HG02642 (cell line): ENCODE results near the gene KLRF1.
A peak's percentile ranks its signal among the peaks of the same experiment; 100 is the strongest.

Experiments used
- ATAC-seq: cut with Tn5 transposase; IDR thresholded peaks from one replicate; pipeline ENCODE4 v1.9.1; 2021; ENCODE audit warnings: mild to moderate bottlenecking; ENCODE audit not compliant: unreplicated experiment, poor library complexity

The KLRF1 gene, protein sequence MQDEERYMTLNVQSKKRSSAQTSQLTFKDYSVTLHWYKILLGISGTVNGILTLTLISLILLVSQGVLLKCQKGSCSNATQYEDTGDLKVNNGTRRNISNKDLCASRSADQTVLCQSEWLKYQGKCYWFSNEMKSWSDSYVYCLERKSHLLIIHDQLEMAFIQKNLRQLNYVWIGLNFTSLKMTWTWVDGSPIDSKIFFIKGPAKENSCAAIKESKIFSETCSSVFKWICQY

DNA sequence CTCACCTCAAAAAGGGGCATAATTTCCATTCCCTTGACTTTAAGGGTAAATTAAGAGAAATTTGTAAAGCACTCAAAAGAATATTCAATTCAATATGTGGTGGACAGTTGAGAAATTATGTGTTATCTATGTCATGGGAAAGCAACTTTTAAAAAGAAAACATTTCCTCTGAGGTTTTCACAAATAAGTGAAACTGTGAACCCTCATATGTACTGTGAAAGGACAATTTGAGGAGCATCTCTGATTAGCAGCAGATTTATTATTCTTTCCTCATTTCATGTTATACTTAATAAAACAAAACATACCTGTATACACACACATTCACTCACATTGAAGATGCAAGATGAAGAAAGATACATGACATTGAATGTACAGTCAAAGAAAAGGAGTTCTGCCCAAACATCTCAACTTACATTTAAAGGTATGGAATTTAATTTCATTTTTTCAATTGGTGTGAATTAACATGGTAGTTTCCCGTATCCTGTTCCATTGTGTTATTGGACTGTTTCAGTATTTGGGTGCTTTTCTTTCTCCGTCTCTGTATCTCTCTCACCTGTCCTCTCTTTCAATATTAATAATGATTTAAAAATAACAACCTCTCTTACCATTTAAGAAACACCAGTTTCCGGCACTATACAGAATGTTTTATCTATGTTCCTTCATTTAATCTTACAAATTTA is at the start of gene KLRF1:
TSS of gene KLRF1 (plus strand) at position 273 of the 680 bp plus-strand sequence. CDS start at position 337, 64 bp downstream.
- ATAC-seq: no peak

DNA sequence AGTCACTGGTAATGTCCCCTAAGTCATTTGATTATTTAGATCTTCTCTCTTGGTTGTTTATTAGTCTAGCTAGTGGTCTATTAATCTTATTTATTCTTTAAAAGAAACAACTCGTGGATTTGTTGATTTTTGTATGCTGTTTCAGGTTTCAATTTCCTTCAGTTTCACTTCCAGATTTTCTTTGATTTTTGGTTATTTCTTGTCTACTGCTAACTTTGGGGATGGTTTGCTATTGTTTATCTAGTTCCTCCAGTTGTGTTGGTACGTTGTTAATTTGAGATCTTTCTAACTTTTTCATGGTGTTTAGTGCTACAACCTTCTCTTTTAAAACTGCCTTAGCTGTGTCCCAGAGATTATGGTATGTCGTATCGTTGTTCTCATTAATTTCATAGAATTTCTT is 48.1 kb upstream of the KLRF1 start:
- no peak for ATAC-seq

DNA sequence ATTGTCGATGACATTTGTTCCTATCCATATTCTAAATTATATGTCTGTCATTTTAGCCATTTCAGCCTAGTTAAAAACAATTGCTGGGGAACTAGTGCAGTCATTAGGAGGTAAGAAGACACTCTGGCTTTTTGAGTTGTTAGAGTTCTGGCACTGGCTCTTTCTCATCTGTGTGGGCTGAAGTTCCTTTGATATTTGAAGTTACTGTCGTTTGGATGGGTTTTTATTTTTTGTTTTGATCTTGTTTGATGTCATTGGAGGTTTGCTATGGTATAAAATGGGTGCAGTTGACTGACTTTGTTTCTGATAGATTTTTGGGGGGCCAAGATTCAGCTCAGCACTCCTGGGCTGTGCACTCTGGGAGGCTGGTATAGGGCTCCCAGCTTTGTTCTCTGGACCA is 45.9 kb upstream of the KLRF1 start:
- no peak for ATAC-seq

DNA sequence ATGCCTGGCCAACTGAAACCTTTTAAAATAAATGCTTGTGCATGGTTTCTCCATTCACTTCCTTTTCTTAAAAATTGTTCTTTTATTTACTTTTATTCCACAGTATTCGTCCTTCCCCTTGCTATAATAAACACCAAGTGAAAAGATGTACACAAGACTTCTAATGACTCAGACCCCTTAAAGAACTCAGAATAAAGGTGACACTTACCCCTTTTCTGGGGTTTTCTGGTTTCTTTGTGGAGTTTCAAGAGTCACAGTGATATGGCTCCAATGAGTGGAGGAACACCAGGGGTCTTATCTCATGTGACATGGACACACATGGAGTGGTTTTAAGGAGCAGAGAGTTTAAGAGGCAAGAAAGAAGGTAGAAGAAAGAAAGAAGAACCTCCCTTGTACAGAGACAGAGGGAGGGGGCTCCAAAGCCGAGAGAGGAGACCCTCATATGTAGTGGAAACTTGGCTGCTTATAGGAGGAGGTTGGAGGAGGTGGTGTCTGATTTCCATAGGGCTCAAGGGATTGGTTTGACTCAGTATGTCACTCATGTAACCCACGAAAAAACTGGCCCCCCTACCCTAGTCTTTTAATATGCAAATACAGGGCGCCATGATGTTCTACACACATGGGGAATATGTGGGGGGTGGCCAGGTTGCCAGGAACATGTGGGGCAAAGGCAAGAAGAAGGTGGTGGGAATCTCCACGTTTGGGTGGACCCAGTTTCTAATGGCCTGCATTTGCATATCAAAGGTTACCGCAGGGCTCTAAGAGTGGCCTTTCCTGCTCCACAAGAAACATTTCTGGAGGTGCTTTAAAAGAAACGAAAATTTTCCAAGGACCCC is 44.5 kb upstream of the KLRF1 start:
- no peak for ATAC-seq

DNA sequence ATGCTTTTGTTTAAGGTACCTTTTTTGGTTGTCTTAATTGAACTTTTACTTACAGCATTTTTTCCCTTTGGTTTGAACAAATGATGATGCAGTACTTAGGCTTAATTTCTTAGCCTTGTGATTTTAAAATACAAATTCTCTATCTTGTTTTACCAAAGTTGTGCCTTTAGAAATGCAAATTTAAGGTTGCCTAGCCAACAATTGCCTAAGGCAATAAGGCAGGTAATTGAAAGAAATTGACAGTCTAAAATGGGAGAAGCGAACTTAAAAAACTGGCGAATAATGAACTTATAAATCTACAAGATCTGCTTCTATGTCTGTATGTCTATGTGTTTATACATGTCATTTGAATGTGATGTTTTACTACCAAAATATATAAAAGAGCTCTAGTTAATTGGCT is 43.0 kb upstream of the KLRF1 start:
- no peak for ATAC-seq

DNA sequence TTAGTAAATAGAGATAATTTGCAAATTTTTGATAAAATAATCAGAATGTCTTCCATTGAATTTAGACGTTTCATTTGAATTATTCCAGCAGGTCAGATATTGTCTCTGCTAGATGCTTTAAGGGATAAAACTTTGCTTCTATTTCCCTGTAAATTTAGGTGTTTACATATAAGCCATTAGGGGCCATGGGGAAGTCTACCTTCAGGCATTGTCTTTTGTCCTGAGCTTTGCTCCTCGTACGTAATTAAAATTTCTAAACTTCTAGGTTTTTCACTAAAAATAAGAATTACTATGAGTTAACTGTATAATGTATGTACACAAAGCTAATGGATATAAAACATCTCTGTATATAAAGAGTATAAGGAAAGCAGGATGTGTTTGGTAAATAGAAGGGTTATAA is 42.5 kb upstream of the KLRF1 start:
- ATAC-seq: no peak

DNA sequence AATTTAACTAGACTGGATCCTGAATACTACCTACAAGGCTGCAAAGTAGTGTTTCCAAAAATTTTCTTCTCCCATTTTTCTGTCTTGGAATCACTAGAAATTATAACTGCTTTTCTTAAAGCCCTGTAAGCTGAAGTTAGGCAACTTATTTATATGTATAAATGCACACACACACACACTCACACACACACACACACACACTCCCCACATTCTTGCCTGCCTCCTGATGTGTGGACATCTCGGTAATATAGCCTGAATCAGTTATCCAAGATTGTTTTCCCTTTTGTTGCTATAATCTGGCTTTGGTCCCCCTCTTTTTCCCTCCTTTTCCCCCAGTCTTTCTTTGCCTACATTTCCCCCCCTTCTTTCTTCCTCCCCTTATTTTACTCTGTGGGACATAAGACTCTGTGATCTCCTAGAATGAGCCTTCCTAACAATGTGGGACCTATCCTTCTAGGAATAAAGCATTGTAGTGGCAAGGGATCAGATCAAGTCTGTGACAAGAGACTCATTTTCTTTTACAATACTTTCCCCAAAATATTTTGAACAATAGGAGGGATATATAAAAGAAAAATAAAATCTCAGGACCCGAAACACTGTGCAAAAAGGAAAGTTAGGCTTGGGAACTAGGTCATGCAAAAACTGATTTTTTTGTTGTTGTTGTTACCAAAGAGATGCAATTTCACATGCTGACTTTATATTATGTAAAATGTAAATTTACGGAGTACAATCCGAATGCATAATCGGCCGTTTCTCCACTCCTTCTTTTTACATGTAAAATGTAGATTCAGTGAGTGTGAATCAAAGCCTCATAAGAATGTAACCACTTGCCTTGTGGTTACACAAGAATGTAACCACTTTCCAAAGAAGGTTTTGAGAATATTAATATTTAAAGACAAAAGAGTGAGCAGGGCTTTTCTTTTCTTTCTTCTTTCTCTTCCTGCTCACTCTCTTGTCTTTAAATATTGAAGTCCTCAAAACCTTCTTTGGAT is 40.3 kb upstream of the KLRF1 start:
- ATAC-seq: no peak

DNA sequence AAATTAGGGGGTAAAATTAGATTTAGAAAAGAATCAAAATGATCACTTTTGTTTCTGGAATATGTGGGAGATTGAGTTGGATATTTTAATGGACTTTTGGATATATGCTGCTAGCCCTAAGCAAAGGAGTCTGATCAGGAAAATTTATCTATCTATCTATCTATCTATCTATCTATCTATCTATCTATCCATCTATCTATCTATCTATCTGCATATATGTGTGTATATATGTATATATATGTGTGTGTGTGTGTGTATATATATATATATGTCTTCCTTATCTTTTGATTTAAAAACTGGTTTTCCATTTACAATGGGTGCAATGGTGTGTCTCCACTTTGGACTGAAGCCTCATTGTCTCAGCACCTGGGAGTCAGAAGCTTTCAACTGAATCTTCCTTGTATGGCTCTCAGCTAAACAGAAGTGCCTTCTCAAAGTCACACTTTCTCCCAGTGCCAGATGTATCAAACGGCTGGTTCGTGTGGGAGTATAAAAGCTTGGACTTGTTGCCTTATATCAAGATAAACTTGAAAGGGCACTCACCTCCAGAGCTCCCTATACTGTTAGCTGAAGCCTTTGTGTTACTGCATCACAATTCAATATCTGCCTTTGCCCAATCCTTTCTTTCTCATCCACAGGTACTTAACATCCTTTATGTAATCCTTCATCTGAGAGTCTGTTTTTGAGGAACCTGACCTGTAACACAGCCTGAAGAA is 34.9 kb upstream of the KLRF1 start:
- no peak for ATAC-seq

DNA sequence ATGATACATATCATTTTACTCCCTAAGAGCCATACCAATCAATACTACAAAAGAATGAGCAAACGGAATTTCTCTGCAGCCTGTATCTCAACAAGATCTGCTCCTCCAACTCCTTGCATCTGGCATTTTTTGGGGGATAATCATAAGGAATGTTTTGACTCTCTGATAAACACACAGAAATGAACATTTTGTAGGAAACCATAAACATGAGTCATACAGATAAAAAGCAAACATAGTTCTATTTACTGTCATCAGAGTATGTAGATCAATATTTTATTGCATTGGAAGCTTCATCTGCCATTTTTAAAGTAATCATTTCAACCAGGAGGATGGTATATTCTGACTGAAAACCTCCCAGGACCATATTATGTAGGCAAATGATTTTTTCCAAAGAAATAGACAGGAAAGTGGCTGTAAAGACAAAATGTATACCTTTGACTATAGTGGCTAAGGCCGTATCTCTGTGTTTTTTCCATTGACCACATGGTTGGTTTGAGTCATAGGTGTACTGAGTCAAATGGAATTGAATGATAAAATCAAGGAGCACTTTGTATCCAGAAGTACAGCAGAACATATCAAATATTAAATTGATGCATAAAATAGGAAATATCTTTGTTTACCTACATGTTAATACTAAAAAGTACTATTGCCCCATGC is 34.2 kb upstream of the KLRF1 start:
- no peak for ATAC-seq

DNA sequence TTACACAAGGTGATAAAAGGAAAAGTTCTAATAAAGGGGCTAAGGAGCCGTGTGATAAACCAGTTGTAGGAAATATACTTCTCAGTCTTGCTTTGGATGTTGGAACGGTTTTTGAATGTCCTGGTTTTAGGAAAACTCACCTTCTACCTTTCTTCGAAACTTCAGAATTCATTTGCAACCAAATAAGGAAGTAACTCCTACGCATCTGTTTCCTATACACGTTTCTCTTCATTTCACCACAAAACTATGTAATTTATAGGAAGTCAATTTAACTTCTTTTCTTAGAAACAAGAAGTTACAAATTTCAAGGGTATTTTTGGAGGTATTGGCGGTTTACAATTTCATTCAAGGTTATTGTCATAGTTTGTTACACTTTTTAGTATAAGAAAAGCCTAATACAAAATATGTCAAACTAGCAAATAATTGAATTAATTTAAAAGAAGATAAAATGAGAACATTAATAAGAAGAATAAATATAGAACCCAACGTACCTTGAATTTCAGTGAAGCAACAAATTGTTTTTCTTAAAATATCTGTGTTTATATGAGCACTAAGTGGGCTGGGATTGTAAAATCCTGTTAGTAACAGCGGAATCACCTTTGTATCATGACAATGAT is 33.4 kb upstream of the KLRF1 start:
- no peak for ATAC-seq

DNA sequence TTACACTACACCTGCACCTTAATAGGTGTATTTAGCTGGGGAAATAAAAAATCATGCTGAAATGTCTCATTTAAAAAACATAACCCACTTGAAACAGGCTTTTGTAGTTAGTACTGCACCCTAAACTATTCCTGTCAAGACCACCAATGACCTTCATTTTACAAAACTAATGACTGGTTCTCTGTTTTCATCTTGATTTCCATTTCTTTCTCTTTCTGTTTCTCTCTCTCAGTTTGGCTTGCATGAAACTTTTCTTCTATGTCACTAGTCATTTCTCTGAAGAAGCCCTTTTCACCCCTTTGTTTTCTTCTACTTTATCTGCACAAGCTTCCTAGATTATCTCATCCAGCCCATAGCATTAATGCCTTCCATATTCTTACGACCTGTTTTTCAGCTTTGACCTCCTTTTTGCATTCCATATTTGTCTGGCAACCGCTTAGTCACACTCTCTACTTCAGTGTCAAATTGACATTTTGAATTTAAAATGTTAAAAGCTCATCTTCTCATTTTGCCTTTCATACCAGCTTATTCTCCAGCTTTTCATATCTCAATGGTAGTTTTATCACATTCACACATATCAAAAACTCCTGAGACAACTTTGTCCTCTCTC is 32.7 kb upstream of the KLRF1 start:
- no peak for ATAC-seq

DNA sequence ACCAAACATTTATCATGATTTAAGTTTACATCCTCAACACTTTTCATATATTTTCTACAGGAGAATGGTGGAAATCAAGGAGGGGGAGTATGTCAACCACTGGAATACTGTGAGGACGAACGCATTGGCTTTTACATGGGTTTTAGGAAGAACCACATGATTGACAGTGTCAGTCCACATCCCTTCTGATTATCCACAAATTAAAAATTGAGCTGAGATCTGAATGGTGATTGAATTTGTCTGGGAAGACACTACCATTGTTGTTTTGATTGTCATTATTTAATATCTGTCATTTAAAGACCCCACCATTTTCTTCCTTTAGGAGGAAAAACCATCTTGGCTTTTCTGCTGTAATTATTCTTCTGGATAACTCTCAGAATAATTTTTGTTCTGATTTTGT is 31.3 kb upstream of the KLRF1 start:
- no peak for ATAC-seq

DNA sequence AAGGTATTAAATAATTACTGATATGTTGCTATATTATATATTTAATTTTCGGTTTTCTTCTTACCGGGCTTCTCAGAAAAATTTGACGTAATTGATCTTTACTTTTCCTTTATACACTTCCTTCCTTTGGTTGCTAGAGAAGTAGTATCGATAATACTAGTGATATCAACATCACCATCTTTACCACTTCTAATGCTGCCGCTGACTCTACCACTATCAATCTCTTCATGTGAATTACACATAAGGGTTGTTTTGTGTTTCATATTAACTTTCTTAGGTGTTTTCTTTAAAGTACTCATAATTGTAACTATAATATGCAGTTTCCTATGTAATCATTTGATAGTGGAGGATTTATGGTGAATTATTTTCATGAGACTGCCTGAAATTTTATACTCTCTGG is 30.9 kb upstream of the KLRF1 start:
- ATAC-seq: no peak

DNA sequence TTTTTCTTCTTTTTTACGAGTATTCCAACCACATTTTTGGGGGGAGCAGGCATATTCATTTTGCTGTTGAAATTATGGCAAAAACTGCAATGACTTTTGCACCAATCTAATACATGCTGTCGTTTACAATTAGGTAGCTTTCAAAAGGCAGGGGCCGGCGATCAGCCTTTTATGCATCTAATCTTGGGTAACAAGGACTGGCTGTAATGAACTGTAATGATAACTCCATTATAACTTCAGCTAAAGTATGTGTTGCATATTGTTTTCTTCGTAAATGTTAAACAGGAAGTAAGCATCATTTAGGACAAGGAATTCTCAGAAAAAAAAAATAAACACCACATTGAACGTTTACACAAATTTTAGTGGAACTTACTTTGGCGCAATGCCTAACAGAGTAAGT is 30.3 kb upstream of the KLRF1 start:
- ATAC-seq: no peak

DNA sequence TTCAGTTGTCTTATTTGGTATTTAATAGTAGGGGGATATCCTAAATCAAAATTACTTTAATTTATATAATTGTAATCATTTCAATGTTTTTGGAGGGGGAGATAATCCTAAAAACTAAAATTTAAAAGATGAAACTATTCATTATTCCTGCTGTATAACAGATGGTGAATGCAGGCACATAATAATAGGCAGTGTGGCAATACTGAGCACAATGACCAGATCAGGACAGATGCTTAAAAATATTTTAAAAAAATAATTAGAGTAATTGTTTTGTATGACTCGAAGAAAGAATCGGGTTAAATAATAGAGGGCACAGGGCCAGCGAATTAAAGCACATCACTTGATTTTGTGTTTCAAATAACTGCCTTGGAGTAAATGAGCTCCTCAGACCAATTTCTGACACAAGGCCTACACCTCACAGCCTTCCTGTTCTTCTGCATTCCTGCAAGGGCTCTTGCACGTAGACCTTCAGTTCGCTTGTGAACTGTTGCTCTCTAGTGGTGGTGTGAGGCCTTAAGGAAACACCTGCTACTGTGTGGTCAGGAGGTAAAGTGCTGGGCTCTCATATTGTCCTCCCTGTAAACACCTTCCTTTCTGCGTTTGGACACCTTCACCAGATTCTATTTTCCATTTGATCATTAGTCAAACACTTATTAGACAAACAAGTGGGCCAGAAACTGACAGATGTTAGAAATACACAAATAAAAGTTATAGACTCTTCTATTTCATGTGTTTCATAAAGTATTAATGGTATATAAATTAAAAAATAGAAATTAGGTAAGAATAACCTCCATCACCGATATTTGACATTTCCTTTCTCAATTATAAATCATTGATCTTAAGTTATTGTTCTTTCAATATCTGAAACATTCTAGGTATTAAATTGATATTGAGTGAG is 29.3 kb upstream of the KLRF1 start:
- peak; percentile 99 for ATAC-seq

DNA sequence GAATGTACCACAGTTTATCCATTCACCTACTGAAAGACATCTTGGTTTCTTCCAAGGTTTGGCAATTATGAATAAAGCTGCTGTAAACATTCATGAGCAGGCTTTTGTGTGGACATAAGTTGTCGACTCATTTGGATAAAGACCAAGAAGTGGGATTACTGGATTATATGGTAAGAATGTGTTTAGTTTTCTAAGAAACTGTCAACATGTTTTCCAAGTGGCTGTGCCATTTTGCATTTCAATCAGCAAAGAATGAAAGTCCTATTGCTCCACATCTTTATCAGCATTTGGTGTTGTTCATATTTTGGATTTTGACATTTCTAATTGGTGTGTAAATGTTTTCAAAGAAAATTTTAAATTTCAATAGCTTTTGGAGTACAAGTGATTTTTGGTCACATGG is 27.3 kb upstream of the KLRF1 start:
- ATAC-seq: no peak

DNA sequence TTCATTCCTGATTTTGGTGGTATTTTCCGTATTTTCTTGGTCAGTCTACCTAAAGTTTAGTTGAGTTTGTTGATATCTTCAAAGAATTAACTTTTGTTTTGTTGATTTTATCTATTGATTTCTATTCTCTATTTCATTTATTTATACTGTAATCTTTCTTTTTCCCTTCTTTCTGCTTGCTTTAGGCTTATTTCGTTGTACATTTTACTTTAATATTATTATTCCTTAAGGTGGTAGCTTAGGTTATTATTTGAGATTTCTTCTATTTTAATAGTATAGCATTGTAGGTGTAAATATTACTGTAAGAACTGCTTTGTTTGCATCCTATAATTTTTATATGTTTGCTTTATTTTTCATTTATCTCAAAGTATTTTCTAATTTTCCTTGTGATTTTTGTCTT is 21.4 kb upstream of the KLRF1 start:
- no peak for ATAC-seq
